Activated CD4-positive, alpha-beta T cell treated with anti-CD3 and anti-CD28 coated beads for 48 hours (primary cell): Measurements from ENCODE around the gene SF3B3.
"Not testable (repeated sequence)": the region's sequence is repeated elsewhere in the genome, so short reads cannot be mapped to it uniquely, and the experiment has no call there.

Experiments used
- DNase-seq: peaks from one replicate; pipeline ENCODE4 v3.0.0-alpha.2; 2020

The SF3B3 gene

GRCh38 chr16:70512456-70512855, 11.2 kb upstream of the SF3B3 start:
- DNase-seq = no peak

GRCh38 chr16:70520612-70521297, 2.9 kb upstream of the SF3B3 start:
- no peak for DNase-seq

- DNase-seq = no peak
These were observed 1.2 kb upstream of the SF3B3 start for GRCh38 chr16:70522216-70523075.

- DNase-seq = peak; percentile 95
These were observed 407 bp upstream of the SF3B3 start, which contains the start of gene COG4 for GRCh38 chr16:70523076-70523742. Gene COG4 (minus strand): TSS chr16:70523554. CDS start chr16:70523543, 11 bp downstream.

- DNase-seq = peak; percentile 40
These were observed 796 bp downstream of the SF3B3 start for GRCh38 chr16:70524399-70524825.

- no peak for DNase-seq
These were observed 2.8 kb downstream of the SF3B3 start for GRCh38 chr16:70526403-70526802.

- DNase-seq = no peak
These were observed 3.8 kb downstream of the SF3B3 start for GRCh38 chr16:70527315-70527996.

GRCh38 chr16:70529051-70529777, 5.6 kb downstream of the SF3B3 start:
- DNase-seq = no peak

GRCh38 chr16:70529954-70530353, 6.3 kb downstream of the SF3B3 start:
- DNase-seq = not testable (repeated sequence)

GRCh38 chr16:70534971-70535370, 11.4 kb downstream of the SF3B3 start:
- DNase-seq = no peak

GRCh38 chr16:70540994-70541393, 17.4 kb downstream of the SF3B3 start:
- no peak for DNase-seq

GRCh38 chr16:70544548-70544947, 20.9 kb downstream of the SF3B3 start:
- DNase-seq = no peak

- no peak for DNase-seq
These were observed 25.3 kb downstream of the SF3B3 start for GRCh38 chr16:70548936-70549335.

- no peak for DNase-seq
These were observed 26.5 kb downstream of the SF3B3 start for GRCh38 chr16:70550082-70550481.

- no peak for DNase-seq
These were observed 28.2 kb downstream of the SF3B3 start for GRCh38 chr16:70551788-70552187.

- no peak for DNase-seq
These were observed 29.1 kb downstream of the SF3B3 start for GRCh38 chr16:70552675-70553074.

- no peak for DNase-seq
These were observed 30.0 kb downstream of the SF3B3 start for GRCh38 chr16:70553645-70554044.

- DNase-seq = no peak
These were observed 32.4 kb downstream of the SF3B3 start for GRCh38 chr16:70556063-70556462.

- no peak for DNase-seq
These were observed 38.0 kb downstream of the SF3B3 start for GRCh38 chr16:70561623-70562022.

- DNase-seq = no peak
These were observed 40.0 kb downstream of the SF3B3 start for GRCh38 chr16:70563636-70564035.

- DNase-seq = no peak
These were observed 41.4 kb downstream of the SF3B3 start for GRCh38 chr16:70565053-70565452.

GRCh38 chr16:70568601-70569237, 45.1 kb downstream of the SF3B3 start:
- no peak for DNase-seq
